Measurements from ENCODE around the gene LRMDA.
A peak's percentile ranks its signal among the peaks of the same experiment; 100 is the strongest.

Gene LRMDA

GRCh38 chr10:75476985-75477384 lies 45.6 kb downstream of the LRMDA start:
- DNase-seq = no peak

- DNase-seq = no peak
These were observed 46.3 kb downstream of the LRMDA start for GRCh38 chr10:75477680-75478079.

- no peak for DNase-seq
These were observed 49.0 kb downstream of the LRMDA start for GRCh38 chr10:75480374-75480773.

GRCh38 chr10:75483188-75483587 lies 51.8 kb downstream of the LRMDA start:
- DNase-seq = no peak

GRCh38 chr10:75484717-75485116 lies 53.3 kb downstream of the LRMDA start:
- no peak for DNase-seq

GRCh38 chr10:75486591-75486990 lies 55.2 kb downstream of the LRMDA start:
- DNase-seq = no peak

GRCh38 chr10:75487087-75487754 lies 55.8 kb downstream of the LRMDA start:
- no peak for DNase-seq

GRCh38 chr10:75487755-75488125 lies 56.3 kb downstream of the LRMDA start:
- no peak for DNase-seq

- DNase-seq = peak; percentile 22
These were observed 60.9 kb downstream of the LRMDA start for GRCh38 chr10:75492173-75492925.

GRCh38 chr10:75493464-75493863 lies 62.0 kb downstream of the LRMDA start:
- no peak for DNase-seq

- DNase-seq = no peak
These were observed 64.2 kb downstream of the LRMDA start for GRCh38 chr10:75495434-75496190.

- no peak for DNase-seq
These were observed 64.8 kb downstream of the LRMDA start for GRCh38 chr10:75496191-75496567.

- DNase-seq = peak; percentile 71
These were observed 66.8 kb downstream of the LRMDA start for GRCh38 chr10:75497997-75498883.

- no peak for DNase-seq
These were observed 67.5 kb downstream of the LRMDA start for GRCh38 chr10:75498884-75499350.

GRCh38 chr10:75499556-75500160 lies 68.2 kb downstream of the LRMDA start:
- no peak for DNase-seq

- DNase-seq = no peak
These were observed 71.0 kb downstream of the LRMDA start for GRCh38 chr10:75502389-75502788.

- DNase-seq = no peak
These were observed 71.4 kb downstream of the LRMDA start for GRCh38 chr10:75502838-75503237.

- no peak for DNase-seq
These were observed 73.9 kb downstream of the LRMDA start for GRCh38 chr10:75505293-75505692.

GRCh38 chr10:75505840-75506506 lies 74.5 kb downstream of the LRMDA start:
- DNase-seq = no peak

- DNase-seq = no peak
These were observed 75.5 kb downstream of the LRMDA start for GRCh38 chr10:75506930-75507329.

GRCh38 chr10:75507469-75507868 lies 76.0 kb downstream of the LRMDA start:
- DNase-seq = no peak

Measured in NCI-H82 (cell line).